ENCODE data around the gene EFCAB6. TPM values are rescaled to one million over a fixed set of nuclear protein-coding genes. Genes with fewer than 3 reads are reported as not detected.

Gene EFCAB6
- total and polyA plus RNA-seq, 8 donors: 0.29 to 10.5 (median 3.5) TPM

DNA sequence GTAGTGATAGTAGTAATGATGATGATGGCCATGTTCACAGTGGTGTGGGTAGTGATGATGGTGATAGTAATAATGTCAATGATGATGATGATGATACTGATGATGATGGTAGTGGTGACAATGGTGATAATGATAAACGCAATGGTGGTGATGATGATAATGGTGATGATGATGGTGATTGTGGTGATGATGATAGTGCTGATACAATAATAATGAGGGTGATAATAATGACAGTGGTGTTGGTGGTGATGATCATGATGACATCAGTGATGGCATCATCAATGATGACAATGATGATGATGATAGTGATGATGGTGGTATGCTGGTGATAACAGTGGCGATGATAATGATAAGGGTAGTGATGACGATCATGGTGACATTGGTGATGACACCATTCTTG, 308.0 kb downstream of the EFCAB6 start:
- TF ChIP-seq POLR2A (IDR thresholded peaks at IDR 0.05) (no peak), POLR2AphosphoS5 (IDR thresholded peaks at IDR 0.05) (no peak), EP300 (IDR thresholded peaks at IDR 0.05) (no peak)
- TF ChIP-seq, protein P1, sequence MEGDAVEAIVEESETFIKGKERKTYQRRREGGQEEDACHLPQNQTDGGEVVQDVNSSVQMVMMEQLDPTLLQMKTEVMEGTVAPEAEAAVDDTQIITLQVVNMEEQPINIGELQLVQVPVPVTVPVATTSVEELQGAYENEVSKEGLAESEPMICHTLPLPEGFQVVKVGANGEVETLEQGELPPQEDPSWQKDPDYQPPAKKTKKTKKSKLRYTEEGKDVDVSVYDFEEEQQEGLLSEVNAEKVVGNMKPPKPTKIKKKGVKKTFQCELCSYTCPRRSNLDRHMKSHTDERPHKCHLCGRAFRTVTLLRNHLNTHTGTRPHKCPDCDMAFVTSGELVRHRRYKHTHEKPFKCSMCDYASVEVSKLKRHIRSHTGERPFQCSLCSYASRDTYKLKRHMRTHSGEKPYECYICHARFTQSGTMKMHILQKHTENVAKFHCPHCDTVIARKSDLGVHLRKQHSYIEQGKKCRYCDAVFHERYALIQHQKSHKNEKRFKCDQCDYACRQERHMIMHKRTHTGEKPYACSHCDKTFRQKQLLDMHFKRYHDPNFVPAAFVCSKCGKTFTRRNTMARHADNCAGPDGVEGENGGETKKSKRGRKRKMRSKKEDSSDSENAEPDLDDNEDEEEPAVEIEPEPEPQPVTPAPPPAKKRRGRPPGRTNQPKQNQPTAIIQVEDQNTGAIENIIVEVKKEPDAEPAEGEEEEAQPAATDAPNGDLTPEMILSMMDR (IDR thresholded peaks at IDR 0.05): no peak
- Histone ChIP-seq H3K9me3 (no peaks in the 10 kb centered on the region), H3K4me1 (no peaks in the 10 kb centered on the region), H3K27me3 (peaks cover 0 to 7% (median 0%) of the 10 kb centered on the region in 3 donors), H3K27ac (no peak overlapping the region), H3K36me3 (no peaks in the 10 kb centered on the region), H3K4me3 (no peak overlapping the region)
- 91 to 100% (median 97%) methylated on average over 3 of the region's 3 CpGs for WGBS, 5 donors
- intact Hi-C loops (cut with DNase I; ENCODE audit: low total_unique reads): no loop called here
- no peak for DNase-seq

DNA sequence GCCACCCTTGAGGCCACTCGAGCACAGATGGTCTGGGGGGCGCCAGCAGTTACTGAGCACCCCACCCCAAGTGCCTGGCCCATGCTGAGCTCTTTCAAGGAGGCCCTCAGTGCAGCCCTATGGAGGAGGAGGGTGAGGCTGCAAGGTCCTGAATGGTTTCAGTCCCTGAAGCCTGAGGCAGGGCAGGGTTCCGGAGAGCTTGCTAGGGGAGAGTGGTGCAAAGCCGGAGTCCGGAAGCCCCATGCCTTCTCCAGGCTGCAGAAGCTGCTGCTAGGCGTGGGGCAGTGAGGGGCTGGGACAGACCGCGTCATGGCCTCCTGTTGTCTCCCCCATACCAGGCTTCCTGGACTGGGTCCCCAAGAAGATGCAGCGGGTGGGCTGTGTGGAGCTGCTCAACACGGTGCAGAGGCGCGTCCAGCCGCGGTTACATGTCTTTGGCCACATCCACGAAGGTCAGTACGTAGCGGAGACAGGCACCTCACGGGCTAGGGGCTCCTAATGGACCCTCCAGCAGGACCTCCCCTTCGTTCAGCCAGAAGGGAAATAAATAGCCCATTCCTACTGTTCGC, 309.7 kb downstream of the EFCAB6 start:
- Histone ChIP-seq H3K4me1 (no peaks in the 10 kb centered on the region), H3K4me3 (no peak overlapping the region), H3K27ac (no peak overlapping the region), H3K36me3 (no peaks in the 10 kb centered on the region), H3K9me3 (no peaks in the 10 kb centered on the region), H3K27me3 (peaks cover 0 to 7% (median 0%) of the 10 kb centered on the region in 3 donors)
- WGBS, 5 donors: 79 to 86% (median 83%) methylated on average over 15 to 20 of the region's 20 CpGs
- no peak for DNase-seq
- intact Hi-C loops (cut with DNase I; ENCODE audit: low total_unique reads): no loop called here
- TF ChIP-seq POLR2AphosphoS5 (IDR thresholded peaks at IDR 0.05) (no peak), POLR2A (IDR thresholded peaks at IDR 0.05) (no peak), EP300 (IDR thresholded peaks at IDR 0.05) (no peak)
- TF ChIP-seq, protein P1 (IDR thresholded peaks at IDR 0.05): no peak

DNA sequence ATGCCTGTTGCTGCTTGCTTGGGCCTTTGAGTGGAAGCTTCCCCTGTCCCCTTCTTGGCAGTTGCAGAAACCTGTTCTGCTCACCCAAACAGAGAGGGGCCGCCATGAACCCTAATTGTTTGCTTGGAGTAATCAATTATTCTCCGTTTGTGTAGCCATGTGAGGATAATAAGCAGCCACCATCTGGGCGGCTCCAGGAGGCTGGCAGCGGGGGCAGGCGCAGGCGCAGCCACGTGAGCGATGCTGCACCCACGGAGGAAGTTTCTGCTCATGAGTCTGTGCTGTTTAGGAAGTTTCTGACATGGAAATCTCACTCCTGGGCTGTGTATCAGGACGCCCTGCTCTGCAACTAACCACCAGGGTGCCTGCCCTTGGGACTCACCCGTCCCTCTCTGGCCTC, 310.2 kb downstream of the EFCAB6 start:
- no peak for TF ChIP-seq EP300 (IDR thresholded peaks at IDR 0.05)
- TF ChIP-seq, protein P1 (IDR thresholded peaks at IDR 0.05): no peak
- no peak for TF ChIP-seq POLR2AphosphoS5 (IDR thresholded peaks at IDR 0.05)
- TF ChIP-seq POLR2A (IDR thresholded peaks at IDR 0.05): no peak
- H3K27ac ChIP-seq: no peak overlapping the region
- no peaks in the 10 kb centered on the region for H3K9me3 ChIP-seq
- no peak overlapping the region for H3K4me3 ChIP-seq
- WGBS, 5 donors: 44 to 79% (median 57%) methylated on average over 8 to 11 of the region's 11 CpGs
- peaks cover 0 to 7% (median 0%) of the 10 kb centered on the region in 3 donors for H3K27me3 ChIP-seq
- H3K36me3 ChIP-seq: no peaks in the 10 kb centered on the region
- intact Hi-C loops (cut with DNase I; ENCODE audit: low total_unique reads): no loop called here
- no peaks in the 10 kb centered on the region for H3K4me1 ChIP-seq
- no peak for DNase-seq

DNA sequence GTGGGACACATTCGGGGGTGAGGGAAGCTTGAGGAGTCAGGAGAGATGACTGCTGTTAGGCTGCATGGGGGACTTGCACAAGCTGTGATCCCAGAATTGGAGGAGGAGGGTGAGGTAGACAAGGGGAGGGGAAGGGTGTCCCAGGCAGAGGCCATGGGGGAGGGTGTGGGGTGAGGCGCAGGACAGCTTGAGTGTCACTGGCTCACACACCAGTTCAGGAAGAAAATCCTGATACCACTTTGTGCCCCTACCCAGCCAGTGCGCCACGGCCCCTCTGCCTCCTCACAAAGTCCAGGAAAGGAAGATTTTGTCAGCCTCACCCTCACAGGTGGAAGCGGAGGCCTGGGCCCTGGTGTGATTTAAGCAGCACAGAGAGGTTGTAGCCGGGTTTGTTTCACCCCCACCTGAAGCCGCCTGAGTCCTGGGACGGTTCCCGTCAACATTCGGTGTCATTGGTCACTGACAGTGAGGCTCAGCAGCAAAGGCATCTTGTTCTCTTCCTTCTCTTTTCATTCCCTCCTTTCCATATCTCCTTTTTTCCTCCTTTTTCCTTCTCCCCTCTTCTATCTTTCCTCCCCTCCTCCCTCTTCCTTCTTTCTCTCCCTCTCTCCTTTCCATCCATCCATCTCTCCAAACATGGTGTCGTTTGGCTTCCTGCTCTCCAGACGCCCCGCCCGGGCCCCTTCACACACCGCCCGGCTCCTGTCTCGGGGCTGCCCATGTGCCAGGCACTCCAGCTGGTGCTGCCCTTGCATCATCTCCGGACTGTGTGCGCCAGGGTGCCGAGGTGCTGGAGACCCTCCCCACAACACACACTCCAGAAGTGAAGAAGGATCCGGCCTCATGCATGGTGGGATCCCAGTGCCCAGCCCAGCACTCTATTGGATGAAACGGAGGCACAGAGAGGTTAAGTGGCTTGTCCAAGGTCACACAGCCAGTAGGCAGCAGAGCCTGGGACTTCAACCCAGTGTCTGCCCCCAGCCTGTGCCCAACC, 311.0 kb downstream of the EFCAB6 start:
- TF ChIP-seq POLR2AphosphoS5 (IDR thresholded peaks at IDR 0.05): no peak
- TF ChIP-seq, protein P1 (IDR thresholded peaks at IDR 0.05): no peak
- TF ChIP-seq EP300 (IDR thresholded peaks at IDR 0.05): no peak
- TF ChIP-seq POLR2A (IDR thresholded peaks at IDR 0.05): no peak
- H3K36me3 ChIP-seq: no peaks in the 10 kb centered on the region
- H3K4me1 ChIP-seq: no peaks in the 10 kb centered on the region
- H3K27me3 ChIP-seq: peaks cover 0 to 7% (median 0%) of the 10 kb centered on the region in 3 donors
- H3K27ac ChIP-seq: no peak overlapping the region
- intact Hi-C loops (cut with DNase I; ENCODE audit: low total_unique reads): no loop called here
- 73 to 81% (median 75%) methylated on average over 22 of the region's 22 CpGs for WGBS, 5 donors
- no peak overlapping the region for H3K4me3 ChIP-seq
- no peak for DNase-seq
- no peaks in the 10 kb centered on the region for H3K9me3 ChIP-seq
